Right lobe of liver (tissue), 6 donors: ENCODE measurements around the gene MIPEP. TPM values are rescaled to one million over a fixed set of nuclear protein-coding genes. Genes with fewer than 3 reads are reported as not detected.

Experiments
- ATAC-seq, 4 donors: fragments of 200-7000 bp; cut with Tn5 transposase; one replicate each; pipeline ENCODE4 v1.9.1; 2020; ENCODE audit warnings: mild to moderate bottlenecking in 4 of 4, moderate library complexity in 4 of 4
- DNase-seq, 3 donors: peaks; one replicate each; pipeline ENCODE4 v3.0.0-alpha.2; 2020
- H3K27ac ChIP-seq, 3 donors: fragments of 200-600 bp; one replicate each; pipeline ENCODE4 v1.8.0; 2022
- H3K27me3 ChIP-seq, 2 donors: fragments of 200-600 bp; one replicate each; pipeline ENCODE4 v1.8.0; 2022
- H3K36me3 ChIP-seq, 4 donors: fragments of 200-600 bp; sonication (generic) in 1 of 4; one replicate each; pipeline versions ENCODE4 v1.5.1 to v1.8.0; 2017 to 2022; ENCODE audit warnings: control low read depth in 1 of 4
- H3K4me1 ChIP-seq, 4 donors: fragments of 200-600 bp; sonication (generic) in 1 of 4; one replicate each; pipeline versions ENCODE4 v1.5.1 to v1.8.0; 2017 to 2022; ENCODE audit warnings: control low read depth in 1 of 4
- H3K4me3 ChIP-seq, 3 donors: fragments of 200-600 bp; one replicate each; pipeline ENCODE4 v1.8.0; 2022
- H3K9me3 ChIP-seq, 4 donors: fragments of 200-600 bp; sonication (generic) in 1 of 4; one replicate each; pipeline versions ENCODE4 v1.5.1 to v1.8.0; 2017 to 2022; ENCODE audit warnings: control low read depth in 1 of 4
- CTCF ChIP-seq, 4 donors: fragments of 200-600 bp in 3 of 4; fragments of 450-650 bp in 1 of 4; IDR thresholded peaks; one replicate each; pipeline versions ENCODE4 v1.5.1 to v1.8.0; 2016 to 2022; ENCODE audit warnings: antibody characterized with exemption in 4 of 4, mild to moderate bottlenecking in 2 of 4
- POLR2A ChIP-seq: fragments of 450-650 bp; IDR thresholded peaks from one replicate; pipeline ENCODE4 v1.6.1; 2017; ENCODE audit warnings: antibody characterized with exemption, mild to moderate bottlenecking
- WGBS: methylation state at CpG from one replicate; pipeline ENCODE4 v1.1.6; 2018; ENCODE audit warnings: low coverage, low lambda C conversion rate; ENCODE audit not compliant: insufficient coverage; ENCODE audit errors: missing lambda C conversion rate; 5-methylcytosine and 5-hydroxymethylcytosine counted together
- intact Hi-C, 2 donors: fragments of 100-400 bp; cut with DNase I; formaldehyde crosslinking; loops; one replicate each; pipeline versions ENCODE4 v1.11.2 to v1.14.1; 2022
- total RNA-seq, 6 experiments: library from RNA; depleted of rRNA in 2 of 6; stranded (reverse); fragments of >200 nt in 2 of 6; fragmentation: NEBNext Ultra II Directional in 3 of 6; extraction: Animal tissue kit (Norgen Biotek cat#: 25700) in 3 of 6; gene quantifications; one replicate each; pipeline versions ENCODE4 v1.1.0 to v1.2.4, GENCODE V29; 2016 to 2023
- donor health status: DM: no; HTN: yes; CAD: no.
- donor health status: DM: no; HTN: no; CAD: no.
- donor health status: DM: no; HTN: no; CAD: no.
- donor health status: DM: no; HTN: yes; CAD: no.
- donor health status: DM: no; HTN: yes; CAD: no.

MIPEP gene
- total RNA-seq, 6 experiments from 2014 or later, result 8.2 to 15.2 (median 11.8) TPM

GRCh38 chr13:23915308-23915707, 26.1 kb upstream of the MIPEP start:
- DNase-seq, result no peak
- Histone ChIP-seq H3K27me3 (no peaks in the 10 kb centered on the region), H3K4me3 (no peak overlapping the region), H3K9me3 (no peaks in the 10 kb centered on the region), H3K36me3 (no peaks in the 10 kb centered on the region), H3K4me1 (no peaks in the 10 kb centered on the region), H3K27ac (no peak overlapping the region)
- intact Hi-C loops, result no loop called here
- 60% methylated on average over 2 of the region's 3 CpGs for WGBS
- TF ChIP-seq CTCF (IDR thresholded peaks at IDR 0.05) (no peak), POLR2A (no peak)
- no peak for ATAC-seq

- no peaks in the 10 kb centered on the region for H3K27me3 ChIP-seq
- H3K9me3 ChIP-seq, result no peaks in the 10 kb centered on the region
- H3K36me3 ChIP-seq, result no peaks in the 10 kb centered on the region
- TF ChIP-seq POLR2A (no peak), CTCF (IDR thresholded peaks at IDR 0.05) (no peak)
- no peak for DNase-seq
- H3K27ac ChIP-seq, result no peak overlapping the region
- ATAC-seq, result no peak
- intact Hi-C loops, result no loop called here
- no peaks in the 10 kb centered on the region for H3K4me1 ChIP-seq
- 67% methylated on average over 1 of the region's 1 CpG for WGBS
- H3K4me3 ChIP-seq, result no peak overlapping the region
These were observed 23.3 kb upstream of the MIPEP start for GRCh38 chr13:23912469-23912868.

GRCh38 chr13:23909606-23910005, 20.4 kb upstream of the MIPEP start:
- ATAC-seq, result no peak
- Histone ChIP-seq H3K27me3 (no peaks in the 10 kb centered on the region), H3K36me3 (no peaks in the 10 kb centered on the region), H3K4me3 (no peak overlapping the region), H3K4me1 (no peaks in the 10 kb centered on the region), H3K9me3 (no peaks in the 10 kb centered on the region), H3K27ac (no peak overlapping the region)
- intact Hi-C loops, result no loop called here
- no peak for DNase-seq
- TF ChIP-seq POLR2A (no peak), CTCF (IDR thresholded peaks at IDR 0.05) (no peak)

- DNase-seq (no peak), ATAC-seq (no peak)
- 88% methylated on average over 1 of the region's 2 CpGs for WGBS
- Histone ChIP-seq H3K27me3 (peaks cover 0 to 4% of the 10 kb centered on the region in 2 donors), H3K4me3 (no peak overlapping the region), H3K27ac (no peak overlapping the region), H3K4me1 (peaks cover 0 to 7% (median 0%) of the 10 kb centered on the region in 4 donors), H3K9me3 (no peaks in the 10 kb centered on the region), H3K36me3 (no peaks in the 10 kb centered on the region)
- intact Hi-C loops, result no loop called here
- TF ChIP-seq POLR2A, result no peak
- TF ChIP-seq CTCF (IDR thresholded peaks at IDR 0.05), result no peak
These were observed 16.6 kb upstream of the MIPEP start for GRCh38 chr13:23905766-23906165.

GRCh38 chr13:23903906-23904280, 14.7 kb upstream of the MIPEP start:
- ATAC-seq (peak in 1 of 4 donors; percentile 24), DNase-seq (no peak)
- intact Hi-C loops, result no loop called here
- no peak overlapping the region for H3K27ac ChIP-seq
- 70% methylated on average over 2 of the region's 16 CpGs for WGBS
- H3K9me3 ChIP-seq, result no peaks in the 10 kb centered on the region
- H3K27me3 ChIP-seq, result peaks cover 0 to 4% of the 10 kb centered on the region in 2 donors
- peaks cover 0 to 7% (median 0%) of the 10 kb centered on the region in 4 donors for H3K4me1 ChIP-seq
- H3K4me3 ChIP-seq, result no peak overlapping the region
- no peaks in the 10 kb centered on the region for H3K36me3 ChIP-seq
- no peak for TF ChIP-seq POLR2A
- TF ChIP-seq CTCF (IDR thresholded peaks at IDR 0.05), result no peak
